IMR-90 (cell line): ENCODE measurements around the gene NELFCD. TPM values are rescaled to one million over a fixed set of nuclear protein-coding genes. Genes with fewer than 3 reads are reported as not detected.

ENCODE experiments used
- ATAC-seq: fragments of 200-7000 bp; cut with Tn5 transposase; 2 replicates; pipeline ENCODE4 v1.9.1; 2020; ENCODE audit warnings: low read depth, mild to moderate bottlenecking, moderate library complexity
- BruUV-seq: library from RNA; stranded (reverse); fragments of 400-500 nt; replicated peaks from 2 replicates; lab custom pipeline; 2021; lab: Mats Ljungman, UMichigan
- CTCF ChIA-PET: fragments of 300-600 bp; formaldehyde crosslinking; extraction: SDS; loops from one replicate; lab custom pipeline; 2021; ENCODE audit warnings: antibody characterized with exemption; lab: Yijun Ruan, JAX
- POLR2A ChIA-PET: fragments of 300-600 bp; sonication (Branson Sonifier 250); formaldehyde crosslinking; loops from one replicate; lab custom pipeline; 2022; ENCODE audit warnings: antibody characterized with exemption; ENCODE audit not compliant: unreplicated experiment; lab: Charles Lee
- DNase-seq: peaks from one replicate; pipeline ENCODE4 v3.0.0; 2013
- H2AFZ ChIP-seq: replicated peaks from 2 replicates; pipeline ENCODE3; 2013; ENCODE audit warnings: low read length, mild to moderate bottlenecking; ENCODE audit not compliant: poor library complexity
- H2AK5ac ChIP-seq: 2 replicates; pipeline ENCODE4 v1.6.1; 2013; ENCODE audit warnings: low read depth, low read length, inconsistent platforms
- H2AK9ac ChIP-seq: replicated peaks from 2 replicates; pipeline ENCODE3; 2013; ENCODE audit warnings: mild to moderate bottlenecking, low read depth, low read length, moderate library complexity; ENCODE audit not compliant: poor library complexity
- H2BK120ac ChIP-seq: 2 replicates; pipeline ENCODE4 v1.6.1; 2013; ENCODE audit warnings: low read depth, low read length, inconsistent platforms
- H2BK15ac ChIP-seq: 3 replicates; pipeline ENCODE4 v1.6.1; 2013; ENCODE audit warnings: low read depth, low read length, inconsistent platforms
- H2BK20ac ChIP-seq: 2 replicates; pipeline ENCODE4 v1.6.1; 2013; ENCODE audit warnings: low read depth, mild to moderate bottlenecking, inconsistent platforms, low read length, moderate library complexity
- H2BK5ac ChIP-seq: 2 replicates; pipeline ENCODE4 v1.6.1; 2013; ENCODE audit warnings: mild to moderate bottlenecking, low read depth, low read length, inconsistent platforms; ENCODE audit not compliant: poor library complexity, severe bottlenecking
- H3K14ac ChIP-seq: replicated peaks from 2 replicates; pipeline ENCODE4 v1.6.1; 2013; ENCODE audit warnings: low read depth, low read length, inconsistent platforms
- H3K18ac ChIP-seq: 2 replicates; pipeline ENCODE4 v1.6.1; 2013; ENCODE audit warnings: low read depth, low read length, control low read depth
- H3K23ac ChIP-seq: 2 replicates; pipeline ENCODE4 v1.6.1; 2013; ENCODE audit warnings: low read depth, low read length, inconsistent platforms
- H3K27ac ChIP-seq: 2 replicates; pipeline ENCODE4 v1.5.1; 2013; ENCODE audit warnings: mild to moderate bottlenecking, control low read depth, low read length; ENCODE audit not compliant: insufficient read depth
- H3K27me3 ChIP-seq: 2 replicates; pipeline ENCODE4 v1.6.1; 2013; ENCODE audit warnings: low read length; ENCODE audit not compliant: control insufficient read depth, insufficient read depth
- H3K36me3 ChIP-seq: 2 replicates; pipeline ENCODE4 v1.6.1; 2013; ENCODE audit warnings: low read length, mixed read lengths; ENCODE audit not compliant: control insufficient read depth, insufficient read depth
- H3K4ac ChIP-seq: 2 replicates; pipeline ENCODE4 v1.6.1; 2013; ENCODE audit warnings: low read depth, low read length, inconsistent platforms
- H3K4me1 ChIP-seq: 2 replicates; pipeline ENCODE4 v1.6.1; 2013; ENCODE audit warnings: low read length, mixed read lengths; ENCODE audit not compliant: control insufficient read depth, insufficient read depth
- H3K4me2 ChIP-seq: 2 replicates; pipeline ENCODE4 v1.6.1; 2013; ENCODE audit warnings: low read depth, mild to moderate bottlenecking, control low read depth, low read length, moderate library complexity
- H3K4me3 ChIP-seq: 2 replicates; pipeline ENCODE4 v1.5.1; 2013; ENCODE audit warnings: low read depth, mild to moderate bottlenecking, control low read depth, low read length, moderate library complexity; ENCODE audit not compliant: insufficient read depth
- H3K56ac ChIP-seq: 2 replicates; pipeline ENCODE4 v1.6.1; 2013; ENCODE audit warnings: low read length, inconsistent platforms; ENCODE audit not compliant: insufficient read depth; ENCODE audit errors: extremely low read depth
- H3K79me1 ChIP-seq, 2 experiments: 2 replicates each; pipeline ENCODE4 v1.6.1; 2013; ENCODE audit warnings: low read length in 2 of 2, inconsistent platforms in 1 of 2, low read depth in 1 of 2
- H3K9ac ChIP-seq: 2 replicates; pipeline ENCODE4 v1.6.1; 2013; ENCODE audit warnings: low read depth, low read length, control low read depth
- H3K9me1 ChIP-seq: 2 replicates; pipeline ENCODE4 v1.6.1; 2013; ENCODE audit warnings: low read length, inconsistent platforms; ENCODE audit not compliant: insufficient read depth
- H3K9me3 ChIP-seq: 2 replicates; pipeline ENCODE4 v1.6.1; 2013; ENCODE audit warnings: low read length; ENCODE audit not compliant: control insufficient read depth, insufficient read depth
- H4K20me1 ChIP-seq: 2 replicates; pipeline ENCODE4 v1.6.1; 2013; ENCODE audit warnings: low read length, inconsistent platforms; ENCODE audit not compliant: insufficient read depth
- H4K5ac ChIP-seq: 2 replicates; pipeline ENCODE4 v1.6.1; 2013; ENCODE audit warnings: mild to moderate bottlenecking, low read depth, low read length, control low read depth
- H4K8ac ChIP-seq, 2 experiments: 2 replicates each; pipeline ENCODE4 v1.6.1; 2013; ENCODE audit warnings: low read depth in 2 of 2, low read length in 2 of 2, control low read depth in 1 of 2, inconsistent platforms in 1 of 2
- H4K91ac ChIP-seq: 2 replicates; pipeline ENCODE4 v1.6.1; 2013; ENCODE audit warnings: low read depth, low read length, inconsistent platforms; ENCODE audit not compliant: insufficient read depth
- WGBS, 2 experiments: methylation state at CpG; one replicate each; pipeline versions ENCODE4 v1.1.5 to v1.1.7; 2013; ENCODE audit warnings: missing lambda C conversion rate in 2 of 2; ENCODE audit not compliant: insufficient read length in 1 of 2; ENCODE audit errors: extremely low coverage in 2 of 2; 5-methylcytosine and 5-hydroxymethylcytosine counted together
- dilution Hi-C: fragments of 300-500 bp; cut with HindIII; formaldehyde crosslinking; loops from one replicate; pipeline ENCODE4 v1.14.3; 2018; ENCODE audit warnings: low sequenced_read_pairs; ENCODE audit not compliant: unreplicated experiment
- in situ Hi-C: fragments of 300-500 bp; cut with MboI; formaldehyde crosslinking; loops from 3 replicates; pipeline ENCODE4 v1.14.3; 2019; ENCODE audit warnings: low sequenced_read_pairs, inconsistent platforms, mixed read lengths
- intact Hi-C: fragments of 100-400 bp; cut with micrococcal nuclease; formaldehyde crosslinking; loops from 2 replicates; pipeline ENCODE4 v1.10.0; 2022
- polyA plus RNA-seq, 3 experiments: library from polyadenylated mRNA; depleted of rRNA; stranded (reverse); fragments of >200 nt; gene quantifications; 2 replicates each; pipeline ENCODE4 v1.2.3, GENCODE V29; 2012; ENCODE audit warnings: low replicate concordance in 1 of 3
- total RNA-seq: library from RNA; depleted of rRNA; stranded (reverse); fragments of >200 nt; gene quantifications from 2 replicates; pipeline ENCODE4 v1.2.3, GENCODE V29; 2012
- TF ChIP-seq, protein P1 (sequence below): conservative IDR thresholded peaks from 2 replicates; pipeline ENCODE4 v1.5.1; 2012; ENCODE audit warnings: mild to moderate bottlenecking, low read depth, low read length, improper control_type of control experiment

NELFCD gene
- total and polyA plus RNA-seq, 2 of the 4 experiments (the other 2 are of a cell fraction), result 88.9 to 94.1 TPM

GRCh38 chr20:58976061-58976730, 4.9 kb upstream of the NELFCD start:
- no peak overlapping the region for H2AK5ac ChIP-seq
- H3K79me1 ChIP-seq, result no peaks in the 10 kb centered on the region
- dilution Hi-C loops (no loop called here), in situ Hi-C loops (no loop called here), intact Hi-C loops (no loop called here)
- no peak overlapping the region for H2BK120ac ChIP-seq
- peak; percentile 6 for DNase-seq
- no peak overlapping the region for H2AK9ac ChIP-seq
- H3K18ac ChIP-seq, result no peak overlapping the region
- H3K27me3 ChIP-seq, result peaks cover 4% of the 10 kb centered on the region
- H2BK15ac ChIP-seq, result no peak overlapping the region
- no peak overlapping the region for H2BK5ac ChIP-seq
- H4K91ac ChIP-seq, result no peak overlapping the region
- H2BK20ac ChIP-seq, result no peak overlapping the region
- no peak for ATAC-seq
- H4K20me1 ChIP-seq, result no peaks in the 10 kb centered on the region
- no peak overlapping the region for H3K4me3 ChIP-seq
- no peaks in the 10 kb centered on the region for H3K9me1 ChIP-seq
- no peak overlapping the region for H3K4me2 ChIP-seq
- no TSS peak for BruUV-seq
- H3K9me3 ChIP-seq, result peaks cover 7% of the 10 kb centered on the region
- no peak overlapping the region for H4K5ac ChIP-seq
- H3K9ac ChIP-seq, result no peak overlapping the region
- ChIA-PET POLR2A (no interaction called here), CTCF (no interaction called here)
- no peak overlapping the region for H3K56ac ChIP-seq
- TF ChIP-seq, protein P1, sequence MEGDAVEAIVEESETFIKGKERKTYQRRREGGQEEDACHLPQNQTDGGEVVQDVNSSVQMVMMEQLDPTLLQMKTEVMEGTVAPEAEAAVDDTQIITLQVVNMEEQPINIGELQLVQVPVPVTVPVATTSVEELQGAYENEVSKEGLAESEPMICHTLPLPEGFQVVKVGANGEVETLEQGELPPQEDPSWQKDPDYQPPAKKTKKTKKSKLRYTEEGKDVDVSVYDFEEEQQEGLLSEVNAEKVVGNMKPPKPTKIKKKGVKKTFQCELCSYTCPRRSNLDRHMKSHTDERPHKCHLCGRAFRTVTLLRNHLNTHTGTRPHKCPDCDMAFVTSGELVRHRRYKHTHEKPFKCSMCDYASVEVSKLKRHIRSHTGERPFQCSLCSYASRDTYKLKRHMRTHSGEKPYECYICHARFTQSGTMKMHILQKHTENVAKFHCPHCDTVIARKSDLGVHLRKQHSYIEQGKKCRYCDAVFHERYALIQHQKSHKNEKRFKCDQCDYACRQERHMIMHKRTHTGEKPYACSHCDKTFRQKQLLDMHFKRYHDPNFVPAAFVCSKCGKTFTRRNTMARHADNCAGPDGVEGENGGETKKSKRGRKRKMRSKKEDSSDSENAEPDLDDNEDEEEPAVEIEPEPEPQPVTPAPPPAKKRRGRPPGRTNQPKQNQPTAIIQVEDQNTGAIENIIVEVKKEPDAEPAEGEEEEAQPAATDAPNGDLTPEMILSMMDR, result no peak
- H3K4me1 ChIP-seq, result no peaks in the 10 kb centered on the region
- H2AFZ ChIP-seq, result no peak overlapping the region
- 100% methylated on average over 1 of the region's 3 CpGs; no CpG with 5 or more reads in 1 of the 2 experiments for WGBS, 2 experiments
- no peak overlapping the region for H3K4ac ChIP-seq
- H3K14ac ChIP-seq, result no peak overlapping the region
- H4K8ac ChIP-seq, result no peak overlapping the region
- H3K23ac ChIP-seq, result no peak overlapping the region
- no peak overlapping the region for H3K27ac ChIP-seq
- no peaks in the 10 kb centered on the region for H3K36me3 ChIP-seq
